ENCODE data around the gene PDZD7.

PDZD7 gene

GRCh38 chr10:101028446-101029337, 2.2 kb downstream of the PDZD7 start (continued):
- TF ChIP-seq TSHZ2 (CRISPR knock-in tag; IDR thresholded peaks at IDR 0.05): no peak

GRCh38 chr10:101027106-101027720, 3.7 kb downstream of the PDZD7 start:
- ATAC-seq: no peak
- TF ChIP-seq TSHZ2 (CRISPR knock-in tag; IDR thresholded peaks at IDR 0.05) (no peak), ZNF8 (CRISPR knock-in tag; IDR thresholded peaks at IDR 0.05) (no peak), ISL1 (CRISPR knock-in tag; IDR thresholded peaks at IDR 0.05) (no peak), ESRRG (CRISPR knock-in tag; IDR thresholded peaks at IDR 0.05) (no peak), ZFP30 (CRISPR knock-in tag; IDR thresholded peaks at IDR 0.05) (no peak), CSDC2 (CRISPR knock-in tag; IDR thresholded peaks at IDR 0.05) (no peak), SNAI2 (CRISPR knock-in tag; IDR thresholded peaks at IDR 0.05) (no peak), ZFP3 (CRISPR knock-in tag; IDR thresholded peaks at IDR 0.05) (no peak), ZNF70 (CRISPR knock-in tag; IDR thresholded peaks at IDR 0.05) (no peak), ZC3H10 (CRISPR knock-in tag; IDR thresholded peaks at IDR 0.05) (no peak), GLIS3 (CRISPR knock-in tag; IDR thresholded peaks at IDR 0.05) (no peak), RARB (CRISPR knock-in tag; IDR thresholded peaks at IDR 0.05) (no peak), CSRNP3 (CRISPR knock-in tag; IDR thresholded peaks at IDR 0.05) (no peak), PPARA (CRISPR knock-in tag; IDR thresholded peaks at IDR 0.05; ENCODE audit: borderline replicate concordance) (no peak), CREB5 (CRISPR knock-in tag; IDR thresholded peaks at IDR 0.05; ENCODE audit: low read depth) (no peak), TCF4 (CRISPR knock-in tag; IDR thresholded peaks at IDR 0.05; ENCODE audit: borderline replicate concordance) (no peak), ZNF565 (CRISPR knock-in tag; conservative IDR thresholded peaks at IDR 0.05; ENCODE audit: low read depth) (no peak), BACH2 (CRISPR knock-in tag; IDR thresholded peaks at IDR 0.05; ENCODE audit: borderline replicate concordance) (no peak), POU6F1 (CRISPR knock-in tag; IDR thresholded peaks at IDR 0.05; ENCODE audit: borderline replicate concordance, low read depth) (no peak), TOX (CRISPR knock-in tag; IDR thresholded peaks at IDR 0.05; ENCODE audit: borderline replicate concordance) (no peak)

Data from SK-N-SH treated with all-trans-retinoic acid at 6 μM for 48 hours (cell line).